HG03457 (cell line): ENCODE measurements around the gene C16orf95.
"Not testable (repeated sequence)": the region's sequence is repeated elsewhere in the genome, so short reads cannot be mapped to it uniquely, and the experiment has no call there.

Source experiments
- ATAC-seq: cut with Tn5 transposase; IDR thresholded peaks from one replicate; pipeline ENCODE4 v1.9.1; 2021; ENCODE audit warnings: moderate number of reproducible peaks; ENCODE audit not compliant: unreplicated experiment

The C16orf95 gene, protein sequence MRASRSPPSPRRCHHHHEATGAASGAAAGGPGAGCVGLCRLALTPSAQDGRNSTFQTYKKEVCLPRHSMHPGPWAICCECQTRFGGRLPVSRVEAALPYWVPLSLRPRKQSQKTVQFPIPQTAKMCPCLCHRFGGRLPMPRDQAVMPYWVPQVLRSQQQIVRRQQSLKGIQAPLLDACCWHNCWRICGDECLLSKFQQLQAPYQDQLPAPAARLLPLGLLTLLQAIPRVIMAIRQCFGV

DNA sequence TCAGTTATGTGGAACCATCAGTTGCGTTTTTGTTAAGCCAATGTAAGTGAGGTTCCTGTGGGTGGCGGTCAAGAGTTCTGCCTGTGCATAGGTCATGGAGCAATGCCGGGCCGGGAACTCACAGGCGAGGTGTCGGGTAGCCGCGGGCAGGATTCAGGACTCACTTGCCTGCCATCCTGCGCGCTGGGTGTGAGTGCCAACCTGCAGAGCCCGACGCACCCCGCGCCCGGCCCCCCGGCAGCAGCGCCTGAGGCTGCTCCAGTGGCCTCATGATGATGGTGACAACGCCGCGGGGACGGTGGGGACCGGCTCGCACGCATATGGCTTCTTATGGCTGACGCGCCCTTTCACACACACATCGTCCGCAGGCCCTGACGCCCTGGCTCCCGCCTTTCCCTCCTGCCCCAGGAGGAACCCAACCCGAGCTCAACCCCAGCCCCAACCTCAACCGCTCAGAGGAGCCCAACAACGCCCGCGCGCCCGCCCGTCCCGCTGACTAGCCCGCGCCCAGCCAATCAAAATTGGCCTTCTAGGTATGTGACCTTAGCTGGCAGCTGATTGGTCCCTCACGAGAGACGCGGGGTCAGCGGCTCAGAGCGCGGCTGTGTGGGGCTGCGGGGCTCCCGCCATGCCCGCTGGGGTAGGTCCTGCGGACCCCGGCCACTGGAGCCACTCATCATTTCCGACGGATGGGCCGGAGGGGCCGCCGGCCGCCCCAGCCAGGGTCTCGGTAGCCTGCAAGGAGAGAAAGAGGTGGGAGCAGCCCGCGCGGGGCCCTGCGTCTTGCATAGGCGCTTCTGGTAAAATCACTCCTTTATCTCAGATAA, at the start of gene C16orf95:
Gene C16orf95, minus strand, starts transcription at position 470 of the 827 bp plus-strand sequence. Its CDS starts 150 bp downstream, at position 320.
- ATAC-seq = peak; percentile 79

DNA sequence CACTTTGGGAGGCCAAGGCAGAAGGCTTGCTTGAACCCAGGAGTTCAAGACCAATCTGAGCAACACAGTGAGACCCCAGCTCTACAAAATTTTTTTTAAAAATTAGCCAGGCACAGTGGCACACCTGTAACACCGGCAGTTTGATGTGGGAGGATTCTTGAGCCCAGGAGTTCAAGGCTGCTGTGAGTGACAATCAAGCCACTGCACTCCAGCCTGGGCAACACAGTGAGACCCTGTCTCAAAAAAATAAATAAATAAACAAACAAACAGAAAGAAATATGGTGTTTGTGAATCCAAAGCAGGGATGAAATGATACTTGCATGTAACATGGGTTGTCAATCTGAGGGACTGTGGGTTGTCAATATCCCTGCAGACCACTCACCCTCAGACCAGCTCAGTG, 49.7 kb upstream of the C16orf95 start:
- ATAC-seq = no peak

DNA sequence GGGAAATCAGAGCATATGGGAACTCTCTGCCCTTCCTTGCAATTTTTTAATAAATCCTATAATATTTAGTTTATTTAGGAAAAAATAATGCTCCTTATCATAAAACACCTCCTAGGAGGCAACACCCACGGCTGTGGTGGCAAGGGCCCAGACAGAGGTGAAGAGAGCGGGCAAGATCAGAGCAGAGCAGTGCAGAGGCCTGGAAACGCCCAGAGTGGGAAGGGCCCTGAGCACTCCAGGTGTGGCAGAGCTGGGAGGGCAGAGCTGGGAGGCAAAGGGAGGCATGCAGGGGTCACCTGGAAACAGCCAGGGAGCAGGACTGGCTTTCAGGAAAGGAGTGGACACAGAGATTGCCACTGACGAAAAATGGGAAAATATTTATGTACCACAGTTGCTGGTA, 49.1 kb upstream of the C16orf95 start:
- no peak for ATAC-seq

DNA sequence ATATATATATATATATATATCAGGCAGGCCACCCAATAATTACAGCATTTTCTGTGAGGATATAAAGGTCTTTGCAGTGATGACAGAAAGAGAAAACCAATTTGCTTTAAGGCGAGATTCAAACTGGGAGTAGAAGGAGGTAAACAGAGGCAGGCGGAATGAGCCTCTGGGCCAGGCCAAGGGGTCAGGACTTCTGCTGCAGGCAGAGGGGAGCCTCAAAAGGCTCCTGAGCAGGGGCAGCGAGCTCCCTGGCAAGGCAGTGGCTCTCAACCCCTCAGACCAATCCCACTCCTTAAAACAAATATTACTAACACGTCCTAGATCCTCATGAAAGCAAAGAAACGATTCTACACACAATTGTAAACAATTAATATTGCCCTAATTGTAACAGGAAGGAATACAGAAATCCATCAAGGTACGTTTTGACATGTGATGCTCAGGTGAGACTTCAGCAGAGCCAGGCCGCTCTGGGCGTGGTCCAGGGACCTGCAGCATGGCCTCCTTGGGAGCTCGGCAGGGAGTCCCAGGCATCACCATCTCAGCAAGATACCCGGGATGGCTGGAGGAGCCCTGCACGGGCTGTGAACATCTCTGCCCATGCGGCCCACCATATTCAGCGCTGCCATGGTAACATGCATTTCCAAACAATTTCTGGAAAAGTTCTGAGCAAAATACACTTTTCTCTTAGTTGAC, 48.0 kb upstream of the C16orf95 start:
- ATAC-seq = no peak

DNA sequence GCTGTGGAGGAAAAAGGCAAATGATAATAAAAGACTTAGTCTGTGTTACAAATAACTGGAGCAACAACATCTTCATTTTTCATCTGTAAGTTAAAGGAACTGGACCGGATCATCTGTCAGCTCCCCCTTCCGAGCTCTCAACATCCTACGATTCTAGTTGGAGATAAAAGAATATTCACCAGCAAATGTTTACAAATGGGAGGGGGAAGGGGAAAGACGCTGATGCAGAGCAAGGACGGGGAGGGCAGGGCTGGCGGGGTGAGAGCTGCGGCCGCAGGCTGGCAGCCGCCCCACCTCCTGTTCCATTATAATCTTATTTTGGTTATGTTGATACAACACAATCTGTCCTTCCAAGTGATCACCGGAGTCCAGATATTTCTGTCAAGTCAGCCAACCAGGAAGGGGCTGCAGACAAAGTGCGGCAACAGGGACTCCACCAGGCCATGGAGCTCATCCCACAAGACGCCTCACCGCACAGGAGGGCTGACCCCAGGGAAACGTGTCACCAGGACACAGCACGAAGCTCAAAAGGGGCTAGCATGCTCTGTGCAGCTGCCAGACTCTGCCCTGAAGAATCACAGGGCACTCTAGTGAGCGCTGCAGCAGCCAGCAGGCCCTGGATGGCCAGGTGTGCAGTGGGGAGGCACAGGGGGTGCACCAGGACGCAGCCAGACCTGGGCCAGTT, 46.7 kb upstream of the C16orf95 start:
- ATAC-seq = no peak

DNA sequence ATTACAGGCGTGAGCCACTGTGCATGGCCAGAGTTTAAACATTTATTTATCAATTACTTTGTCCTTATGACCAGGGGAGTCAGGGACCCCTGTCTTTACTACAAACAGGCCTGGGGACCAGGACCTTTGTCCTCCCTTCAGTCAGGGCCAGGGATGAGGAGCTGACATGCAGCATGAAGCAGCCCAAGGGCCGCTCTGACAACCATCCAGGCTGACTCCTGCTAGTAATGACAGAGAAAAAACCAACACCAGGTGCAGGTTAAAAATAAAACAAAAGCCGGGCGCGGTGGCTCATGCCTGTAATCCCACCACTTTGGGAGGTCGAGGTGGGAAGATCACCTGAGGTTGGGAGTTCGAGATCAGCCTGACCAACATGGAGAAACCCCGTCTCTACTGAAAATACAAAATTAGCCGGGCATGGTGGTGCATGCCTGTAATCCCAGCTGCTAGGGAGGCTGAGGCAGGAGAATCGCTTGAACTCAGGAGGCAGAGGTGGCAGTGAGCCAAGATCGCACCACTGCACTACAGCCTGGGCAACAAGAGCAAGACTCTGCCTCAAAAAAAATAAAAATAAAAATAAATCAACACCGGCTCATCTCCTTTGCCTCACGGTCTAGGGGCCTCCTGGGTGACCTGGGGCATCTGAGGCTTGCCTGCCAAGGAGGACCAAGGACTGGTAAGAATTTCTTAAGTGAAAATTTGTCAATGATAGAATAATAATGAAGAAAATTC, 45.8 kb upstream of the C16orf95 start:
- ATAC-seq = not testable (repeated sequence)

DNA sequence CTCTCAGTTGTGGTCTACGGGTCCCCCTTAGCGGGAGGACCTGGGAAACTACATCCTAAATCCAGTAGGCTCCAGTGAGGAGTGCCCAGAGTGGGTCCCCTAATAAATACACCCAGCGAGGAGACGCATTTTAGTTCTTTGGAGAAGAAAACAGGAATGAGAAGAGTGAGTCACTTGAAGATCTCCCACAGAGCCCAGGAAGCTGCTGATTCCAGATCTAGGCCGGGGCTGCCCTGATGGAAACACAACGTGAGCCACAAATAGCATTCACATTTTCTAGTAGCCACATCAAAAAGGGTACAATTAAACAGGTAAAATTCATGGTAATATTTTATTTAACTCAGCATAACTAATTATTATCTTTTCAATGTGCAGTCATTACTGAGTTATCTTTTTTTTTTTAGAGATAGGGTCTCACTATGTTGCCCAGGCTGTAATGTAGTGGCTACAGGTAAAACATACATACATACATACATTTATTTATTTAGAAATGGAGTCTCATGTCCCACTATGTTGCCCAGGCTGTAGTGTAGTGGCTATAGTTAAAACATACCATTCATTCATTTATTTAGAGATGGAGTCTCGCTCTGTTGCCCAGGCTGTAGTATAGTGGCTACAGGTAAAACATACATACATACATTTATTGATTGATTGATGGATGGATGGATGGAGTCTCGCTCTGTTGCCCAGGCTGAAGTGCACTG, 44.9 kb upstream of the C16orf95 start:
- ATAC-seq = no peak

DNA sequence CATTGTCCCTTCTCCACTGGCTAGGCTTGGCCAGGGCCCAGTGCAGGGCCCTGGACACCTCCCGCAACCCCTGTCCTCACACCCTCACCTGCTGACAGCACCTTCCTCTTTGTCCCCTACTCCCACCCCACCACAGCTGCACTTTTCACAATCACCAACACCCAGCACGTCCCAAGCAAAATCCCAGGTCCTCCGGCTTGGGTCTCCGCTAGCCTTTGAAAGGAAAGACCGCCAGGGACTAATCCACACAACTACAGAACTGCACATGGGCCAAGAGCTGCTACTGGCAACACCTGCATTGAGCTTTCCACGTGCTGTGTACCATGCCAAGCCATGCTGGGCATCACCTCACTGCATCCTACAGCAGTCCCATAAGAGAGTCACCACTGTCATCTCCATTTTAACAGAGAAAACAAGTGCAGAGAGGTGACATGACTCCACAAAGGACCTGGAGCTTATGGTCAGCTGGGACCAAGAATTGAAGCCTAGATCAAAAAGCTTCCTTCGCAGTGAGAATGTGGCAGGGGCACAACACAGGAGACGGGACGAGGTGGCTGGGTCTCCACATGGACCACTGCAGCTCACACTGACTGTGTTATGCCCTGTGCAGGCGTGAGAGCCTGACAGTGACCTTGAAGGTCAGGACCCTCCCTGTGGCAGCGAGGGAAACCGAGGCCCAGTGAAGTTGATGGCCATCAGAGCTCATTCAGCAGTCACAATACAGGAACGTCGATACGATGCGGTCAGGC, 43.8 kb upstream of the C16orf95 start:
- ATAC-seq = no peak

DNA sequence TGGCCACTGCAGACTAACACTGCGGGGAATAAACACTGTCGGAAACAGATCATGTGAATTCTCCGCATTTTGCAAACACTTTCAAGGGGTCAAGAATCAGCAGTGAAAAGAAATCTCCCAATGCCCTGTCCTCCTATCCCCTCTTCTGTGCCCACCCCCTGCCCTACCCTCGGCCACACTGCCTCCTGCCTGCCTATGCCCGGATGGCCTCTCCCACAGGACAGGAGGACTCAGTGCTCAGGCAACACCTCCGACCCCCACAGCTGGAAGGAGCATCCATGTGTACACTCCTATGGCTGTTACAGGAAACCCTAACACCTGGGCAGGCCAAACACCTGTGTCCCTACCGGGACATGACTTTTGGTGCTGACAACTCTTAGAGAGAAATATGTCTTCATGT, 41.9 kb upstream of the C16orf95 start:
- ATAC-seq = no peak

DNA sequence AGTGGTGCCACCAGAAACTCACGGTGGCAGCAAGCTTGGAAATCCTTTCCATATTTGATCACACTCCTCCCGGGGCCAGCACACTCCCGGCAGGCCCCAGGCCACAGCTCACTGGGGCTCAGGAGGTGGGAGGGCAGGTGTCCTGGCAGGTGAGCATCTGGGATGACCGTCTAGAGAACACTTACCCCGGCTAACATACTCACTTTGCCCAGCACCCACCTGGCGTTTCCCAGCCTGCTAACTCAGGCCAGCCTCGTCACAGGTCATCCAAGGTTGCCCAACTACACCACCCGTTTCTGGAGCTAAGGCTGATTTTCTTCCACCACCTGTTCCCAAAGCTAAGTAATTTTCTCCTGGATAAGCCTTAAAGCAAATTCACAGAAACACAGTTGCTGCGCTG, 41.5 kb upstream of the C16orf95 start:
- ATAC-seq = no peak

DNA sequence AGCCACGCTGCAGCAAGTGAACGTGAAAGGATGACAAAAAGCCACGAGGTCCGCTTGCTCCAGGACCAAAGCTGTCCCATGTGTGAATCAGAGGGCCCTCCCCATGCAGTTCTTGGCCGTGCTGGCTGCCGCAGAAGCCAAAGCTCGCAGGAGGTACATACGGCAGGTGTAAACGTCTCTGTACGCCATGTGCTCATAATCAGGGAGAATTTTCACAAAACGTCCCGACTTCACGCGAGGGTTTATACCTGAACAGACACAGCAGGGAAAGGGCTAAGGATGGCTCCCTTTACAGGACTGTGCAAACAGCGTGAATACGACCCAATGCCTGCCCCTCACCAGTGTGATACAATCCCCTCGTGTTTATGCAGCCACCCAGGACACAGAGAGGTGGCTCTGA, 41.1 kb upstream of the C16orf95 start:
- ATAC-seq = no peak

DNA sequence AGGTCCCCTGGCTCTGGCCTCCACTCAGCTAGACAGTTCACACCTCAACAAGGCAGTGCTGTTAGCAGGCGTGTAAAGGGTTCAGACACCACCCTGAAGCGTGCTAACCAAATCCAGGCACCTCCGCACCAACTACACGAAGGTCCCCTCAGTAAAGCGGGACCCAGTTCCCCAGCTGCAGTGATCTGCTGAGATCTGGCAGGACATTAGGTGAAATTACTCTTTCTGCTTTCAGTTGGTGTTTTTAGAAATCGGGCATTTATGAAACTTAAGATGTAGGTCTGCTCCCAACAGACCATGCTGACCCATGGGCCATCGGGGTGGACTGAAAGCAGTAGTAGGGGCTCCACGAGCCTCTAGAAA, 39.3 kb upstream of the C16orf95 start:
- ATAC-seq = no peak

DNA sequence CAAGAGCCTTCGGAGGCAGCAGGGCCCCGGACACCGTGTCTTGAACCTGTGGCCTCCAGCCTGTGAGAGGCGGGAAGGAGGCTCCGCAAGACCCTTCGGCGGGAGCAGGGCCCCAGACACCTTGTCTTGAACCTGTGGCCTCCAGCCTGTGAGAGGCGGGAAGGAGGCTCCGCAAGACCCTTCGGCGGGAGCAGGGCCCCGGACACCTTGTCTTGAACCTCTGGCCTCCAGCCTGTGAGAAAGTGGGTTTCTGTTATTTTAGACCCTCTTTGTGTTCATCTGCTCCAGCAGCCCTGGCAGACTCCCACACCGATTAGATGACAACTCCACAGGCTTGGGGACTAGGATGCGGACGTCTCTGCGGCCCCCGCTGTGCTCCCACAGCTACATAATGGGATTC, 36.4 kb upstream of the C16orf95 start:
- no peak for ATAC-seq

DNA sequence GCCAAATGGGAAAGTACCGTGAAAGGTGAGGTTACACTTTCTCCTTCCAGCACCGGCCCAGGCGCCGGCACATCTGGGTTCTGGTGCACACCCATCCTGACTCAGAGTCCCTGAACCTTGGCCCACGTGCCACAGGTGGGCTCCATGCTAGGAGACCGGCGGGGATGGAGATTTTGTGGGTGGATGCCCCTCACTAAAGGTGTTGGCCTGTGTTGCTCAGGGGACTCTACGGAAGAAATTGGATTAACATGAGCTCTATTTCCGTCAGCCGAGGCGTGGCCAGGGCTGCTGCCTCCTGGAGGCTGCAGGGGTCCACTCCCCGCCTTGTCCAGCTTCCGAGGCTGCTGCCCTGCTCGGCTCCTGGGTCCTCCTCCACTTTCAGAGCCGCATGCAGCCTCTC, 35.6 kb upstream of the C16orf95 start:
- no peak for ATAC-seq

DNA sequence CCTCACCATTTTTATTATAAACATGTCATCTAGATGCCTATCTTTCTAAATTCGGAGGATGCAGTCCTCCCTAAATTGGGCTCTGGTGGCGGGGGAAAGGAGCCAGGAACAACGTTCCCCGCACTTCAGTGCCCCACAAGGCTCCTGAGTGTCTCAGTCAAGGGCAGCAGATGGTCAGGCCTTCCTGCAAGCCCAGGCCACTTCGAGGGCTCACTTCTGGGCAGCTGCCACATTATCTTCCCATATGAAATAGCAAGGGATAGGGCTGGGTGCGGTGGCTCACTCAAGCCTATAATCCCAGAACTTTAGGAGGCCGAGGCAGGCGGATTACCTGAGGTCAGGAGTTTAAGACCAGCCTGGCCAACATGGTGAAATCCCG, 34.1 kb upstream of the C16orf95 start:
- no peak for ATAC-seq

DNA sequence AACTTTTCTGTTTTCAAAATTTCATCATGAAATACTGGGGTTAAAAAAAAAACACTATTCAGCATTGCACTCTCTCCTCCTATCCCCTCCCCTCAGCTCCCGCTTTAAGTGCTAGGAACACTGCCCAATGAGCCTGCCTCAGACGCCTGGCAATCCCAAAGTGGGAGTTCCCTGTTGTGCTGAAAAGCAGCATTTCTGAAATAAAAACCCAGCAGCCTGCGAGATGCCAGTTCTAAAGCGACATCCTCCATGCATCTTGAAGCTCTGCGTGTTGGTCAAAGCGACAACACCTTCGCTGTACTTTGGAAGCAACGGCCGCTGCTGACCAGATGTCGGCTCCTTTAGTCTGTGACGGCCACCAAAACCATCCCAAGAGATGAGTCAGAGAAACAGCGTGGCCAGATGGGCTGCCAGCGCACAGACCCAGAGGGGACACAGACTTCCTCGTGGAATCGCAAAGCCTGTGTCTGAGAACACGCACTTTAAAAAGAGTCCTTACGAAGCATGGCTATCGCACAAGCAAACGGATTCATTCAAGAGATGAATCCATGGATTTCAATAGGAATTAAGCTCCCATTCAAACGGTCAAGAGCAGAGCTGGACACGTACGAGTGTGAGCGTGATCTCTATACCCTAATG, 33.6 kb upstream of the C16orf95 start:
- no peak for ATAC-seq

DNA sequence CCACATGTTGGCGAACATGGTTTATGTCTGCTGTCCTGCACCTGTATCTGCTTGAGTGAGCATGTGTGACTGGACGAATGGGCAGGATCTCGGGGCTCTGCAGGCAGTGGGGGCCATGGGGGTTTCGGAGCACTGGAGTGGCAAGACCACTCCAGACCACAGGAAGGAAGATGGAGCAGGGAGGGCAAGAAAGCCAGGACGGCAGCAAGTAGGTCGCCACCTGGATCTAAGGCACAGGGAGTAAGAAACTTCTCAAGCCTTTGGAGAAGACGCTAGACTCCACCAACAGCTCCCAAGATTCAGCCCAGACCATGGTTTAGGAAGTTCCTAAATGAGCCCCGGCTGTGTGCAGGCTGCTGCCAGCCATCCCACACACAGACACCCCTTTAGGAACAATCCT, 32.8 kb upstream of the C16orf95 start:
- ATAC-seq = no peak

DNA sequence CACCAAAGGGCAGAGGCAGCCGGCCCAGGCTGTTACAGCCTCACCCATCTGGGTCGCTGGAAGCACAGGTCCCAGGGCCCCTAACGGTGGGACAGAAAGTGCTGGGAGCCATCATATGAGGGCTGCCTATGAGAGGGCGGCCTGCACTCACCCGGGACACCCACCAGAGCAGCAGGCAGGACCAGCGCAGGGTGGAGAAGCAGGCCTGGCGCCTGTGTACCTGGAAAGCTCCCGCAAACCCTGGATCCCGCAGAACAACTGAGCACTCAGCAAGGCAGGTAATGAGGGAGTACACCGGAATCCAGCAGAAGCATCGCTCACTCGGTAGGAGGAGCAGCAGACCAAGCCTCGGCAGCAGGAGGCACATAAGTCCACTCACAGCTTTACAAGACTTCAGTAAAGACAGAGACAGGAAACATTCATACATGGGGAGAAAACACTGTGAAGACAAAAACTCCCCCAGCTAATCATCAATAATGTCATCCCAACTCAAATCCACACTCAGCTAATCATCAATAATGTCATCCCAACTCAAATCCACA, 31.5 kb upstream of the C16orf95 start:
- no peak for ATAC-seq
